T-helper 2 cell treated with Interferon-gamma antibody and Interleukin-4, amounts not matched to agents 100 ng/mL and 5 ng/mL, for 36 hours (primary cell): Measurements from ENCODE around the gene ZNF143. TPM values are rescaled to one million over a fixed set of nuclear protein-coding genes. Genes with fewer than 3 reads are reported as not detected.
"Not testable (repeated sequence)": the region's sequence is repeated elsewhere in the genome, so short reads cannot be mapped to it uniquely, and the experiment has no call there.

ENCODE experiments used
- intact Hi-C: fragments of 100-400 bp; cut with micrococcal nuclease; formaldehyde crosslinking; loops from one replicate; pipeline ENCODE4 v1.15.1; 2023
- total RNA-seq: library from RNA; stranded (reverse); gene quantifications from 2 replicates; pipeline ENCODE4 v1.2.3, GENCODE V29; 2022

ZNF143 gene
- 27.4 and 33.4 TPM in 2 replicates for total RNA-seq

DNA sequence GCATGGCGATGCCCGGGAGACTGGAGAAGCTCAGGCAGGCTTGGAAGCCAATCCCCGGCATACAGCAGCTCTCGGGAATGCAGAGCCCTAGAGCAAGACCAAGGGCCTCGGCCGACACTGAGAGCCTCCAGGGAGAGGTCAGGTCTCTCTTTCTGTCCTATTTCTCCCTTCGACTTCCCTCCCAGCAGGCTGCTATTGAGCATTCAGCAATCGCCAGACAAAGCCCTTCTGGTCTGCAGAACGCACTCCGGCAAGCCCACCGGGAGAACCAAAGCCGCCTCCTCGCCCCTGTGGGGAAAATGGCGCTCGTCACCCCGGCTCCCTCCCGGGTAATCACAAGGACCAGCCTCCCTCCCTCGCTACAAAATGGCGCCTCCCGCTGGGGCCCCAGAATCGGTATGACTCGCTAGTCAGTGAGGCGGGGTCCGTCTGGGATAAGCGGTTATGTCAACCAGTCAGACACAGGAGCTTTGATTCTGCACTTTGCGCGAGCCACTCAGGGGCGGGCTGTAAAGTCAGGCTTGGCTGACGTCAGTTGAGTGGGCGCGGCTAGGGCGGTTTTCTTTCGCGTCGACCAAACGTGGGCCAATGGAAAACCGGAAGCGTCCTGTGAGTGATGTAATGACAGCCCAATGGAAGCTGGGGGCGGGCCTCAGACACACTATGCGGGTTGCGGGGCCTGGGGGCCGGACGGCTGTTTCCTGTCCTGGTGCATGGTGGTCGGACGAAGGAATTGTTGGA, at the start of gene ZNF143:
TSS of gene ZNF143 (plus strand) at position 691 of the 741 bp plus-strand sequence. CDS start 10,297 bp downstream, outside the sequence.
- intact Hi-C loops, result loop anchor here (1.0 to 5.0 kb wide), 10 partner anchors 46 to 837 kb away; partner anchors contain the start of genes IPO7, RPL27A, TMEM41B and TMEM9B

DNA sequence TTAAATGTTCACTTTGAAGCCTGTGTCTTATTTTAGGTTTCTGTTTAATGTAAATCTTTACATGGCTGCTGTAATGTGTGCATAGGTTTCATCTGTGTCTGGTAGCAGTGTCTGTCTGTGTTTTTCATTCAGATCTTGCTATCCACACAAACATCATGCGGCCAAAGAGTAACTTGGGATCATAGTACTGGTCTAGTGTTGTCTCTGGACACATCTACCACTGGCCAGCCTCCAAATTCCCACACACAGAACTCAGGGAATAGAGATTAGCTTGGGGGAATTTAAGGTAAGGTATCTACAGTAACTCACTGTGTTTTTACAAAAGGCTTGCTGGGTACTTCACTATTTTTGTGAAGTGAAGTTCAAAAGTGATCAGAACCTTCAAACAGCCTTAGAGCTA, 32.1 kb upstream of the ZNF143 start:
- intact Hi-C loops, result no loop called here

DNA sequence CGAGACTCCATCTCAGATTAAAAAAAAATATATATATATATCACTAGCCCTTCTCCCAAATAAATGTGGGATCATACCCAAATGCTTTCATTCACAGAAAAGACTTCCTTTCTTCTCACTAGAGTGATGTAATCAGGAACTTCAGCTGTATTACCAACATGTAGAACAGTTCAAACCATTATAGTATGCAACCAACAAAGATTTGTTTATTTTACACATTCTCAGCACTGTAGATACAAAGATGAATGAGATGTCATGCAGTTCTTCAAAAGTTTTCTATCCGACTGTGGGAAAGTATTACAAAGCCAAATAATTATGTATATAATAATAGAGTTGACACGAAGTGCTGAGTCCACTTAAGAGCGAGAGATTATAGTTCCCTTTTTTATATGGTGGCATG, 22.2 kb upstream of the ZNF143 start:
- intact Hi-C loops, result no loop called here

DNA sequence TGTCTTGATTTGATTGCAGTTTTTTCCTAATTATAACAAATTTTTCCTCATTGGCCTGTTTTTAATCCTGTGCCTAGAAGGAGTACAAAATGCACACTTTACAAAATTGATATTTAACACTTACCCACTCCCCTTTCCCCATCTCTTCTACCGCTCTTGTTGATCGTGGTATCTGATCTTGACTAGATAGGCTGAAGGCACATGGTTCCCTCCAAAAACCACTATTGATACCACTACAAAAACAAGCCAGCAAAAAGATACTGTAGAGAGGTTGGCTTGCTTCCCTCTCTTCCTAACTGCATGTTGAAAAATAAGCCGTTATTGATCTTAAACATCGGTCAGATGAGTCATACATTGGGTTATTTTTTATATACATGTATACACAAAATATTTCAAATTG, 14.6 kb upstream of the ZNF143 start:
- intact Hi-C loops, result no loop called here

DNA sequence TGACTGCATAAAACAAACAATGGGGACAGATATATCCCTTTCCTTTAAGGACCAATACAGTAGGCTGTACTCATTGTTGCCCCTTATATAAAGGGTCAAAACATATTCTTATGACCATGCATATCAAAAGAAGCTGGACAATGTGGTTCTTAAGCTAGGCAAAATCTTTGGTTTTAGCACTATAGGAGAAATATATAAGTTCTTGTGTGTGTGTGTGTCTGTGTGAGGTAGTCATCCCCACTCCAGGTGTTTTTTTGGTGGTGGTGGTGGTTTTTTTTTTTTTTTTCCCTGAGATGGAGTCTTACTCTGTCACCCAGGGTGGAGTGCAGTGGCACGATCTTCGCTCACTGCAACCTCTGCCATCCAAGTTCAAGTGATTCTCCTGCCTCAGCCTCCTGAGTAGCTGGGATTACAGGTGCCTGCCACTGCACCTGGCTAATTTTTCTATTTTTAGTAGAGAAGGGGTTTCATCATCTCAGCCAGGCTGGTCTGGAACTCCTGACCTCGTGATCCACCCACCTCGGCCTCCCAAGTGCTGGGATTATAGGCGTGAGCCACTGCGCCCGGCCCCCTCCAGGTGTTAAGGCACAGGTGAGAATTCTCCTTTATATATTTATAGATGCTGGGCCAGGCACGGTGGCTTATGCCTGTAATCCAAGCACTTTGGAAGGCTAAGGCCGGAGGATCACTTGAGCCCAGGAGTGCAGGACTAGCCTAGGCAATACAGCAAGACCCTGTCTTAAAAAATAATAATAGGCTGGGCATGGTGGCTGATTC, 12.0 kb upstream of the ZNF143 start:
- intact Hi-C loops, result no loop called here

DNA sequence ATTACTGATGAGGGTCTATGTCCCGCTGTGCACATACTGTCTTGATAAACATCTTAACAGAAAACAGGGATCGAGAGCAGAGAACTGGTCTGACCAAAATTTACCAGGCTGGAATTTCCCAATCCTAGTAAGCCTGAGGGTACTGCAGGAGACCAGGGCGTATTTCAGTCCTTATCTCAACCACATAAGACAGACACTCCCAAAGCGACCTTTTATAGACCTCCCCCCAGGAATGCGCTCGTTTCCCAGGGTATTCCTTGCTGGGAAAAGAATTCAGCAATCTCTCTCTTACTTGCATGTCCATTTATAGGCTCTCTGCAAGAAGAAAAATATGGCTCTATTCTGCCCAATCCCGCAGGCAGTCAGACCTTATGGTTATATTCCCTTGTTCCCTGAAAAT, 8.8 kb upstream of the ZNF143 start:
- intact Hi-C loops, result not testable (repeated sequence)

DNA sequence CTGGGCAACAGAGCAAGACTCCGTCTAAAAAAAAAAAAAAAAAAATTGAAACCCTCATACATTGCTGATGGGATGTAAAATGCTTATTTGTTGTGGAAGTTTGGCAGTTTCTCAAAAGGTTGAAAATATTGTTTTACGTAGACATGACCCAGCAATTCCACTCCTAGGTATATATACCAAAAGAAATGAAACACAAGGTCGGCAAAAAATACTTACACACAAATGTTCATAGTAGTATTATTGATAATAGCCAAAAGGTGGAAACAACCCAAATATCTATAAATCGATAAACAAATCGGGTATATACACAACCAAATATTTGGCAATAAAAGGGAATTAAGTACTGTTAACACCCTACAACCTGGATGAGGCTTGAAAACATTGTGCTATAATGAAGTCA, 5.1 kb upstream of the ZNF143 start:
- intact Hi-C loops, result no loop called here

DNA sequence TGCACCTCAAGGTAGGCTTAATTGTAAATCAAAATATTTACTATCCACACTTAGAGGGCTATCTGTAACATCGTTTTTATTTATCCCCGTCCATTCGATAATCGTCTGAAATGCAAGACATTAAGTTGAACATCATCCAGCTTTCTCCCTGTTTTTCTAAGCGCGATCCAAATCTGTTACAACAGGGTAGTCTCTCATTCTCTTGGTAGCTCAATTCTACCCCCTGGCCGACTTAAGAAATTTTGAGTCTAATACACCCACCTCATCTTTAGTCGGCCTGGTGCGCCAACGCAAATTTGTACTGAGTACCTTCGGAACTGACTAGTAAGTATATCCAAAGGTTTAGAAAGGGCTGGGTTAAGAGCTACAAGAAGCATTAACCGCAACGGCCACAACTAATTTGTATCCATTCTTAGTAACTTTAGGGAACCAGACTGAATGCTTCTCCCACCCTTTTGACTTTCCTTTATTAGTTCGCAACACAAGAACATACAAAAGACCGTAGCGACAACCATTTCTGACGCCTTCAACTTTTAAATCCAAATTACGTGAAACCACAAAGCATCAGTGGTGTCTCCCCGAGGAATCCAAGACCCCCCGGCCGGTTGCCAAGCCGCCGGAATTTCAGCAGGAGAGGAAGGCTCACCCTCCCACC, 1.0 kb upstream of the ZNF143 start:
- intact Hi-C loops, result loop anchor here (1.0 to 5.0 kb wide), 5 partner anchors 75 to 838 kb away; partner anchors contain the start of genes IPO7 and WEE1

DNA sequence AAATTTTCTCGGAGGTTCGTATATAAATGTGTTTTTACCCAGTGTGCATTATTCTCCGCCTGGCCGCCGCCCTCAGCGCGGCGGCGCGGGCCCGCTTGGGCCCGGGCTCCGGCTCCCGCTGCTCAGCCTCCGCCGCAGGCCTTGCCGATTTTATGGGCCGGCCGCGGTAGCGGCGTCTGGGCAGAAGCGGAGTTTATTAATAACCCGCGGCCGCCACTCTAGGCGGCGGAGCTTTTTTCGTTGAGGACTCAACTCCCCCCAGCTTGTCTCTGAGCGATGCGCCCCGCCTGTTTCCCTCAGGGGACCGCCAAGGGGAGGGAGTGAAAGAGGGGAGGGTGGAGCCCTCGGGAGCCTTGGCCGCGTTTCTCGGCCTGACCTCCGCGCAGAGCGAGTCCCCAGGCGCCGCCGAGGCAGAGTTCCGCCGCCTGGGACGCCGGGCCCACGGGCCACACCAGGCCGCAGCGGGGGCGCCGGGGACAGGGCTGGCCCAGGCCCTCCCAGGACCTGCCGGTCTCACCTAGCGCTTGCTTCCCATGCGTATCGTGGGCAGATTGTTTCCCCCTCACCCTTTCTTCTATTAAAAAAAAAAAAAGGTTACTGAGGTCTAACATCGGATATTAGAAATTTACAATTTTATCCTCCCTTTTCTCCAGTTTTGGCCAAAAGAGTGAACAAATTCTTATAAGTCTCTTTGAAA, 399 bp downstream of the ZNF143 start:
- intact Hi-C loops, result loop anchor here (1.0 to 5.0 kb wide), 7 partner anchors 45 to 836 kb away; partner anchors contain the start of genes RPL27A, TMEM41B, TMEM9B and TRIM66

DNA sequence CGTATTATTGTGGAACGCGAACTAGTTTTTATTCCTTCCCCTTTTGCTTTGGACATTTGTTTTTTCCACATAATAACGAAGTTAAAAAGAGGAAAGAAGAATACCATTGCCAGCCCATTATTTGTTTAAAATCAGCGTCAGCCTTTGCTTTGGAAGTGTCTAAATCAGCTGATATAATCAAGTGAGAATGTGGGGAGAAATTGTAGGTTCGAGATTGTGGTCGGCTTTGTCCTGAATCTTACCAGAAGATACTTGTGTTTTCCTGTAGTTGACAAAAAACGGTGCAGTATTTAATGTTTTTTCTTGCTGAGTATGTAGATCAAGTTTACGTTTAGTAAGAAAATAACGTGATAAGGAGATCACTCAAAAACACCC, 935 bp downstream of the ZNF143 start:
- intact Hi-C loops, result loop anchor here (1.0 to 5.0 kb wide), 7 partner anchors 45 to 836 kb away; partner anchors contain the start of genes RPL27A, TMEM41B, TMEM9B and TRIM66

DNA sequence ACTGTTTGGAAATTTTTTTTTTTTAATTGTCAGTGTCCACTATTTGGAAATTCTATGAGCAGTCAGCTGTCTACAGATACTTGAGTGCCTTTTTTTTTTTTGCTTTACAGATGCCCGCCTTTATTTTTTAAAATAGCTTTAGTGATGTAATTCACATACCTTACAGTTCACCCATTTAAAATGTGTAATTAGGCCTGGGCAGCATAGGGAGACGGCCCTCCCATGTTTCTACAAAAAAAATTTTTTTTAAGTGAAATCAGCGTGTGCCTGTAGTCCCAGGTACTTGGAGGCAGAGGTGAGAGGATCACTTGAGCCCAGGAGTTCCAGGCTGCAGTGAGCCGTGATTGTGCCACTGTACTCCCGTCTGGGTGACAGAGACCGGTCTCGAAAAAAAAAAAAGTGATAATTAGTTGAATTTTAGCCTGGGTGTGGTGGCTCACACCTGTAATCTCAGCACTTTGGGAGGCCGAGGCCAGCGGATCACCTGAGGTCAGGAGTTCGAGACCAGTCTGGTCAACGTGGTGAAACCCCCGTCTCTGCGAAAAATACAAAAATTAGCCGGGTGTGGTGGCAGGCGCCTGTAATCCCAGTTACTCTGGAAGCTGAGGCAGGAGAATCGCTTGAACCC, 1.5 kb downstream of the ZNF143 start:
- intact Hi-C loops, result loop anchor here (5.0 kb wide), 1 partner anchor 835 kb away; no protein-coding TSS in a partner anchor

DNA sequence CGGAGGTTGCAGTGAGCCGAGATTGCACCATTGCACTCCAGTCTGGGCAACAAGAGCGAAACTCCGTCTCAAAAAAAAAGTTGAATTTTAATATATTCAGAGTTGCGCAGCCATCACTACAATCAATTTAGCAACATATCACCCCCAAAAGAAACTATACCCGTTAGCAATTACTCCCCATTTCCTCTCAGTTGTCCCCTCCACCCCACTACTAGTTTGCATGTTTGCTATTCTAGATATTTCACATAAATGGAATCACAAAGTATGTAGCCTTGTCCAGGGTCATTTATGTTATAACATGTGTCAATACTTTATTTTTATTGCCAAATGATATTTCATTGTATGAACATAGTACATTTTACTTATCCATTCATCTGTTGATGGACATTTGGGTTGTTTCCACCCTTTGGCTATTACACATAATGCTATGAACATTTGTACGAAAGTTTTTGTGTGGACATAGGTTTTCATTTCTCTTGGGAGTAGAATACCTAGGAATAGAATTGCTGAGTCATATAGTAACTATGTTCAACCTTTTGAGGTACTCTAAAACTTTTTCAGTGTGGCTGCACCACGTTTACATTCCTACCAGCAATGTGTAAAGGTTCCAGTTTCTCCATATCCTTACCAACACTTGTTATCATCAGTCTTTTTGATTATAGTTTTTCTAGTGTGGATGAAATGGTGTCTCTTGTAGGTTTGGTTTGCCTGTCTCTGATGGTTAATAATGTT, 2.2 kb downstream of the ZNF143 start:
- intact Hi-C loops, result loop anchor here (5.0 kb wide), 1 partner anchor 834 kb away; no protein-coding TSS in a partner anchor

DNA sequence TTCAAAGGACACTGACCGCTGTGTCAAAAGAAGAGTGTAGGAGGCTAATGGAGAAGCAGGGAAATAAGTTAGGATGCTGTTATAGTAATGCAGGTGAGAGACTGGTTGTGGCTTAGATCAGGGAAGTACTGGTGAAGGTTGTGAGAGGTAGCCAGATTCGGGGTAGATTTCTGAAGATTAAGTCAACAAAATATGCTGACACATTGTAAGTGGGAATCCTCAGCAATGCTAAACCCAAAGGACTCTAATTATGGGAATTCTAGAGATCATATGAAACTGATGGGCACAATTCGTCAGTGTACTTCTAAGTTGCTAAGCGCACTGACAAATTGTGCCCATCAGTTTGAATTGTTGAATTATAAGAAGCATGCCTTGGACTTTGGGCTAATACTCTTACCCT, 10.0 kb downstream of the ZNF143 start:
- intact Hi-C loops, result no loop called here

DNA sequence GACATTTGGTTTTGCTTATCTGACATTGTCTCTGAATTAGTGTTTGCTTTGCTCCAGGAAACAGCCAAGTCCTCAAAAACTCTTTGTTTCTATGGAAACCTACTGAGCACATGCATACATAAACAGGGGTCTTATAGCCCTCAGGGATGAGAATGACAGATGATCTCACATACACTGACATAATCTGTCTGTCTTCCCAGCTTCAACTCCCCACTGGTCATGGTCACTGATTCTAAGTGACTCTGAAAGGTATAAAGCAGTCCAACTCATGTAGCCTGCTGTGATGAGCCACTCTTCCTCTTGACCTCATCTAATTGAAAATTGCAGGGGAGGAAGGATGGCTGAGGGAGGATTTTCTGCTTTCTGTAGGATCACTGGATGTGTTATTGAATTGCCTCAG, 12.6 kb downstream of the ZNF143 start:
- intact Hi-C loops, result no loop called here

DNA sequence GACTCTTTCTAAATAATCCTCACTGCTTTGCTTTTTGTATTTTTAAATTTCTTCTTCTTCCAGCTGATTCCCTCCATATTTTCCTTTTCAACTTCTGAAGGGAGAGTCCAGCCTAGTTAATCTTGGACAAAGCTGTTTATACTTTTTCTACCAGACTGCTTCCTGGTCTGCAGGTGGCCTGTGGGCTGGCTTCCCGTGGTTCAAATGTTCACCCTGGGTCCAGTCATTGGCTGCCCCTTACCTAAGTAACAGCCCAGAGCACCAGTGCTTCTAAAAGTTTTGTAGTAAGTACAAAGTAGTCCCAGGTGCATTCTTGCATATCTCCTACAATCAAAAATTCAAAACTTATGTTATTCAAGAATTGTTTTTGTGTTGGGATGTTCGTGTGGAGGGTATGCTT, 19.1 kb downstream of the ZNF143 start:
- intact Hi-C loops, result no loop called here

DNA sequence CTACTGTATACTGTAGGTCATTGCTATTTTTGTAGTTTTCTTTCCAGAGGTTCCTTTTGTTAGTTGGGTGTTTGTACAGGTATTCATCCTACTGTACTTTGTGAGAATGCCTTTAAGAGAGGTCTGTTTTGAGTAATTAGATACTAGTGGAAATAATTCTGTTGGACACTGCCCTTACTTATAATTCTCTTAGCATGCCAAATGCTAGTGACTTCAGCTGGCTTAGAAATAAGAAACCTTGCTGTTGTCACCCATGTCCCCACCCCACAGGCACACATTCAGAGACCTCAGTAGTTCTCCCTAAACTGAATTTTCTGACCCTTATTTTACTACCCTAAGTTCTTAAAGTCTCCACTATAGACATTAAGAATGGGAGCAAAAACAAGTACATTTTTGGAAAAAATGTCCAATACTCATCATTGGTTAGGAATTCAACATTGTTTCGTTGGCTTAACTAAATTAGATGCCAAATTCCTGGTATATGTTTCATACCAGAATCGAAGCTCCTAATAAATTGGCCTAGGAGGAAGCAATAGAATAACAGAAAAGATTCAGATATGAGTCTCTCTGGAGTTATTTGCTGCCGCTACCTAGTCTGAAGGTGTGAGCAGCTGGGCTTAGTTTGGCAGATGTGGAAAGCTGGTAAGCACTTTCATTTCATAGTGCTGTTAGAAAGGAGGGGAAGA, 28.4 kb downstream of the ZNF143 start:
- intact Hi-C loops, result no loop called here

DNA sequence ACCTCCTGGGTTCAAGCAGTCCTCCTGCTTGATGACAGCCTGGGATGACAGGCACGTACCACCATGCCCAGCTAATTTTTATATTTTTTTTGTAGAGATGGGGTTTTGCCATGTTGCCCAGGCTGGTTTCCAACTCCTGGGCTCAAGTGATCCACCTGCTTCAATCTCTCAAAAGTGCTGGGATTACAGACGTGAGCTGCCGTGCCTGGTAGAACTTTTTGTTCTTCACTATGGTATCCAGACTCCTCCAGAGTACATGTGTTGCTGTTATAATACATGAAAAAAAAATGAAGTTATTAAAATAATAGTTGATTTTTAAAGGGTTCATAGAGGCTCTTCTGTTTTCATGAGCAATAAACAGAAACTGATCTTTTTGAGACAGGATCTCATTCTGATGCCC, 29.6 kb downstream of the ZNF143 start:
- intact Hi-C loops, result no loop called here

DNA sequence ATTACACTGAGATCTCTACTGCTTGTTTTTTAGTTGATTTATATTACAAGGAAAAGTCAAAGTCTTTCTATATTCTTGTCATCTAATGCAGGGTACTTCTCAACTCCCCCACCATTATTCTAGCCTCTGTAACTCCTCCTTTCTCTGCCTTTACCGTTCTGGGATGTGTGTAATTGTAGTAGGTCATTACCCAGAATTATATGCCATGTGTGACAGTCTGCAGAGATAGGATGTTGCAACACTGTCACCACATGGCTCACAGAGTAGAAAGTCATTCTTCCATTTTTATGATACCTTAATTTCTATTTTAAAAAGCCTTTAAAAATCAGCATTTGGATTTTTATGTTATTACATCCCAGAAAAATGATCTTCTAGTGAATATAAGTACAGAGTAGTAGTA, 32.7 kb downstream of the ZNF143 start:
- intact Hi-C loops, result no loop called here

DNA sequence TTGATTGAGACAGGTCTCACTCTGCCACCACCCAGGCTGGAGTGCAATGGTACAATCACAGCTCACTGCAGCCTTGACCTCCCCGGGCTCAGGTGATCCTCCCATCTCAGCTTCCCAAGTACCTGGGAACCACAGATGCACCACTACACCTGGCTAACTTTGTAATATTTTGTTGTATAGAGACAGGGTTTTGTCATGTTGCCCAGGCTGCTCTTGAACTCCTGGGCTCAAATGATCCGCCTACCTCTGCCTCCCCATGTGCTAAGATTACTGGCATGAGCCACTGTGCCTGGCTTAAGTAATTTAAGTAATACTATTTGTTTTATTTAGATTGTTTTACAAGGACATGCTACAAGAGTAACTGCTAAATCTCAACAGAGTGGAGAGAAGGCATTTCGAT, 33.5 kb downstream of the ZNF143 start:
- intact Hi-C loops, result no loop called here
